ENCODE results near the gene SLITRK3.

GRCh38 chr3:165195241-165195639 is 944 bp downstream of the SLITRK3 start:
- no peak for TF ChIP-seq CTCF (IDR thresholded peaks at IDR 0.05)
- TF ChIP-seq POLR2A (IDR thresholded peaks at IDR 0.05): no peak
